Measurements from ENCODE around the gene EARS2. TPM values are rescaled to one million over a fixed set of nuclear protein-coding genes. Genes with fewer than 3 reads are reported as not detected.
A peak's percentile ranks its signal among the peaks of the same experiment; 100 is the strongest.
"Not testable (repeated sequence)": the region's sequence is repeated elsewhere in the genome, so short reads cannot be mapped to it uniquely, and the experiment has no call there.

Gene EARS2
- total RNA-seq, 1 donor from 2014 or later, result 26.1 TPM

- Histone ChIP-seq H3K4me3 (ENCODE audit: low read length in 3 of 3) (no peak overlapping the region), H3K9me3 (ENCODE audit: control insufficient read depth in 3 of 3, low read length in 3 of 3) (no peaks in the 10 kb centered on the region), H3K27ac (ENCODE audit: low read depth, low read length) (no peak overlapping the region), H3K4me1 (ENCODE audit: control insufficient read depth in 3 of 3, insufficient read depth in 3 of 3, low read length in 3 of 3) (peaks cover 6 to 14% (median 7%) of the 10 kb centered on the region in 3 donors), H3K36me3 (ENCODE audit: control insufficient read depth in 3 of 3, insufficient read depth in 3 of 3, low read length in 3 of 3) (peaks cover 42 to 54% (median 51%) of the 10 kb centered on the region in 3 donors), H3K9ac (ENCODE audit: low read depth in 1 of 3, low read length in 3 of 3) (peak overlapping the region in 1 of 3 donors; percentile 17), H3K27me3 (ENCODE audit: control insufficient read depth in 3 of 3, insufficient read depth in 3 of 3, low read length in 3 of 3) (no peaks in the 10 kb centered on the region)
These were observed 63.0 kb downstream of the EARS2 start for GRCh38 chr16:23494188-23494587.

GRCh38 chr16:23491490-23492391, 65.4 kb downstream of the EARS2 start:
- Histone ChIP-seq H3K9me3 (ENCODE audit: control insufficient read depth in 3 of 3, low read length in 3 of 3) (no peaks in the 10 kb centered on the region), H3K4me3 (ENCODE audit: low read length in 3 of 3) (no peak overlapping the region), H3K36me3 (ENCODE audit: control insufficient read depth in 3 of 3, insufficient read depth in 3 of 3, low read length in 3 of 3) (peaks cover 64 to 76% (median 74%) of the 10 kb centered on the region in 3 donors), H3K27ac (ENCODE audit: low read depth, low read length) (no peak overlapping the region), H3K9ac (ENCODE audit: low read depth in 1 of 3, low read length in 3 of 3) (no peak overlapping the region), H3K4me1 (ENCODE audit: control insufficient read depth in 3 of 3, insufficient read depth in 3 of 3, low read length in 3 of 3) (peaks cover 0 to 8% (median 6%) of the 10 kb centered on the region in 3 donors), H3K27me3 (ENCODE audit: control insufficient read depth in 3 of 3, insufficient read depth in 3 of 3, low read length in 3 of 3) (no peaks in the 10 kb centered on the region)

- Histone ChIP-seq H3K4me3 (ENCODE audit: low read length in 3 of 3) (no peak overlapping the region), H3K27me3 (ENCODE audit: control insufficient read depth in 3 of 3, insufficient read depth in 3 of 3, low read length in 3 of 3) (no peaks in the 10 kb centered on the region), H3K9me3 (ENCODE audit: control insufficient read depth in 3 of 3, low read length in 3 of 3) (no peaks in the 10 kb centered on the region), H3K27ac (ENCODE audit: low read depth, low read length) (no peak overlapping the region), H3K9ac (ENCODE audit: low read depth in 1 of 3, low read length in 3 of 3) (no peak overlapping the region), H3K36me3 (ENCODE audit: control insufficient read depth in 3 of 3, insufficient read depth in 3 of 3, low read length in 3 of 3) (peaks cover 79 to 89% (median 84%) of the 10 kb centered on the region in 3 donors), H3K4me1 (ENCODE audit: control insufficient read depth in 3 of 3, insufficient read depth in 3 of 3, low read length in 3 of 3) (no peaks in the 10 kb centered on the region)
These were observed 70.7 kb downstream of the EARS2 start for GRCh38 chr16:23486480-23486879.

GRCh38 chr16:23485841-23486240, 71.3 kb downstream of the EARS2 start:
- Histone ChIP-seq H3K9ac (ENCODE audit: low read depth in 1 of 3, low read length in 3 of 3) (no peak overlapping the region), H3K4me1 (ENCODE audit: control insufficient read depth in 3 of 3, insufficient read depth in 3 of 3, low read length in 3 of 3) (no peaks in the 10 kb centered on the region), H3K27me3 (ENCODE audit: control insufficient read depth in 3 of 3, insufficient read depth in 3 of 3, low read length in 3 of 3) (no peaks in the 10 kb centered on the region), H3K36me3 (ENCODE audit: control insufficient read depth in 3 of 3, insufficient read depth in 3 of 3, low read length in 3 of 3) (peaks cover 79 to 89% (median 85%) of the 10 kb centered on the region in 3 donors), H3K27ac (ENCODE audit: low read depth, low read length) (no peak overlapping the region), H3K4me3 (ENCODE audit: low read length in 3 of 3) (no peak overlapping the region), H3K9me3 (ENCODE audit: control insufficient read depth in 3 of 3, low read length in 3 of 3) (no peaks in the 10 kb centered on the region)

- Histone ChIP-seq H3K9me3 (ENCODE audit: control insufficient read depth in 3 of 3, low read length in 3 of 3) (no peaks in the 10 kb centered on the region), H3K27me3 (ENCODE audit: control insufficient read depth in 3 of 3, insufficient read depth in 3 of 3, low read length in 3 of 3) (no peaks in the 10 kb centered on the region), H3K4me1 (ENCODE audit: control insufficient read depth in 3 of 3, insufficient read depth in 3 of 3, low read length in 3 of 3) (no peaks in the 10 kb centered on the region), H3K9ac (ENCODE audit: low read depth in 1 of 3, low read length in 3 of 3) (no peak overlapping the region), H3K4me3 (ENCODE audit: low read length in 3 of 3) (no peak overlapping the region), H3K27ac (ENCODE audit: low read depth, low read length) (no peak overlapping the region), H3K36me3 (ENCODE audit: control insufficient read depth in 3 of 3, insufficient read depth in 3 of 3, low read length in 3 of 3) (peaks cover 83 to 92% (median 88%) of the 10 kb centered on the region in 3 donors)
These were observed 71.9 kb downstream of the EARS2 start for GRCh38 chr16:23485257-23485614.

- Histone ChIP-seq H3K36me3 (ENCODE audit: control insufficient read depth in 3 of 3, insufficient read depth in 3 of 3, low read length in 3 of 3) (peaks cover 84 to 92% (median 88%) of the 10 kb centered on the region in 3 donors), H3K4me1 (ENCODE audit: control insufficient read depth in 3 of 3, insufficient read depth in 3 of 3, low read length in 3 of 3) (no peaks in the 10 kb centered on the region)
These were observed 72.5 kb downstream of the EARS2 start for GRCh38 chr16:23484510-23485256.

GRCh38 chr16:23483492-23483891, 73.7 kb downstream of the EARS2 start:
- not testable (repeated sequence) for H3K4me3 ChIP-seq (ENCODE audit: low read length in 3 of 3); H3K4me1 ChIP-seq (ENCODE audit: control insufficient read depth in 3 of 3, insufficient read depth in 3 of 3, low read length in 3 of 3); H3K27me3 ChIP-seq (ENCODE audit: control insufficient read depth in 3 of 3, insufficient read depth in 3 of 3, low read length in 3 of 3); H3K9ac ChIP-seq (ENCODE audit: low read depth in 1 of 3, low read length in 3 of 3); H3K9me3 ChIP-seq (ENCODE audit: control insufficient read depth in 3 of 3, low read length in 3 of 3); H3K27ac ChIP-seq (ENCODE audit: low read depth, low read length)
- H3K36me3 ChIP-seq (ENCODE audit: control insufficient read depth in 3 of 3, insufficient read depth in 3 of 3, low read length in 3 of 3), result peaks cover 86 to 92% (median 88%) of the 10 kb centered on the region in 3 donors

More at GRCh38 chr16:23484510-23485256, 72.5 kb downstream of the EARS2 start:
- H3K9me3 ChIP-seq (ENCODE audit: control insufficient read depth in 3 of 3, low read length in 3 of 3), result no peaks in the 10 kb centered on the region
- no peak overlapping the region for H3K27ac ChIP-seq (ENCODE audit: low read depth, low read length)
- no peaks in the 10 kb centered on the region for H3K27me3 ChIP-seq (ENCODE audit: control insufficient read depth in 3 of 3, insufficient read depth in 3 of 3, low read length in 3 of 3)
- H3K9ac ChIP-seq (ENCODE audit: low read depth in 1 of 3, low read length in 3 of 3), result no peak overlapping the region
- H3K4me3 ChIP-seq (ENCODE audit: low read length in 3 of 3), result no peak overlapping the region

GRCh38 chr16:23482778-23483177, 74.4 kb downstream of the EARS2 start:
- no peaks in the 10 kb centered on the region for H3K27me3 ChIP-seq (ENCODE audit: control insufficient read depth in 3 of 3, insufficient read depth in 3 of 3, low read length in 3 of 3)
- no peak overlapping the region for H3K27ac ChIP-seq (ENCODE audit: low read depth, low read length)
- no peak overlapping the region for H3K4me3 ChIP-seq (ENCODE audit: low read length in 3 of 3)
- H3K9ac ChIP-seq (ENCODE audit: low read depth in 1 of 3, low read length in 3 of 3), result no peak overlapping the region
- peaks cover 83 to 90% (median 86%) of the 10 kb centered on the region in 3 donors for H3K36me3 ChIP-seq (ENCODE audit: control insufficient read depth in 3 of 3, insufficient read depth in 3 of 3, low read length in 3 of 3)
- no peaks in the 10 kb centered on the region for H3K4me1 ChIP-seq (ENCODE audit: control insufficient read depth in 3 of 3, insufficient read depth in 3 of 3, low read length in 3 of 3)
- no peaks in the 10 kb centered on the region for H3K9me3 ChIP-seq (ENCODE audit: control insufficient read depth in 3 of 3, low read length in 3 of 3)

GRCh38 chr16:23480257-23480656, 76.9 kb downstream of the EARS2 start:
- no peaks in the 10 kb centered on the region for H3K27me3 ChIP-seq (ENCODE audit: control insufficient read depth in 3 of 3, insufficient read depth in 3 of 3, low read length in 3 of 3)
- H3K9ac ChIP-seq (ENCODE audit: low read depth in 1 of 3, low read length in 3 of 3), result no peak overlapping the region
- H3K36me3 ChIP-seq (ENCODE audit: control insufficient read depth in 3 of 3, insufficient read depth in 3 of 3, low read length in 3 of 3), result peaks cover 74 to 84% (median 76%) of the 10 kb centered on the region in 3 donors
- no peak overlapping the region for H3K4me3 ChIP-seq (ENCODE audit: low read length in 3 of 3)
- no peaks in the 10 kb centered on the region for H3K4me1 ChIP-seq (ENCODE audit: control insufficient read depth in 3 of 3, insufficient read depth in 3 of 3, low read length in 3 of 3)
- no peaks in the 10 kb centered on the region for H3K9me3 ChIP-seq (ENCODE audit: control insufficient read depth in 3 of 3, low read length in 3 of 3)
- no peak overlapping the region for H3K27ac ChIP-seq (ENCODE audit: low read depth, low read length)

GRCh38 chr16:23479138-23479537, 78.0 kb downstream of the EARS2 start:
- Histone ChIP-seq H3K9ac (ENCODE audit: low read depth in 1 of 3, low read length in 3 of 3) (no peak overlapping the region), H3K9me3 (ENCODE audit: control insufficient read depth in 3 of 3, low read length in 3 of 3) (no peaks in the 10 kb centered on the region), H3K27me3 (ENCODE audit: control insufficient read depth in 3 of 3, insufficient read depth in 3 of 3, low read length in 3 of 3) (no peaks in the 10 kb centered on the region), H3K27ac (ENCODE audit: low read depth, low read length) (no peak overlapping the region), H3K36me3 (ENCODE audit: control insufficient read depth in 3 of 3, insufficient read depth in 3 of 3, low read length in 3 of 3) (peaks cover 69 to 86% (median 77%) of the 10 kb centered on the region in 3 donors), H3K4me1 (ENCODE audit: control insufficient read depth in 3 of 3, insufficient read depth in 3 of 3, low read length in 3 of 3) (no peaks in the 10 kb centered on the region), H3K4me3 (ENCODE audit: low read length in 3 of 3) (no peak overlapping the region)
